ENCODE data around the gene ABLIM1.

ABLIM1 gene

DNA sequence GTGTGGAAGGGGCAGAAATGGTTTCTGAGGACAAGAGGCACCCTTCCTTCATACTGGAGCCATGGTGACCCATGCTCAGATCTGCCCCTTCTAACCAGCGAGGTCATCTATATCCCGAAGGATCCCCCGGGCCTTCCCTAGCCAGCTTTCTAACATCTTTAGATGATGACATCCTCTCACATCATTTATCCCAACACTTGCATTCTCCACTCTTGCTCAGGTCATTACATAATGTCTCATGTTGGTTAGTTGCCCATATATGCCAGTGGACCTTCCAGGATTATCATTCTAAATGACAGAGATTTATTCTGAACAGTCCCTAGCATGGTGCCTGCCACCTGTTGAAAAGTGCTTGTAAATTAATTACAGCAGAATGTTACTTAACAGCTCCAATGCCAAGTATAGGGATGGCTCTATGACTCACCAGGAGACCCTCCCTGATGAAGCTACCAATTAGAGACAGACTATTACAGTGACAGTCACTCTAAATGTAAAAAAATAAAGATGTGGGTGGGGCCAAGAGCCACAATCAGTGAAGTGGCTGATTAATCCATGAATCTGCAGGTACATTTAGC, 22.6 kb upstream of the ABLIM1 start (continued):
- TF ChIP-seq ZNF571 (tag by site-specific recombination; IDR thresholded peaks at IDR 0.05) = no peak
- TF ChIP-seq, protein P1, sequence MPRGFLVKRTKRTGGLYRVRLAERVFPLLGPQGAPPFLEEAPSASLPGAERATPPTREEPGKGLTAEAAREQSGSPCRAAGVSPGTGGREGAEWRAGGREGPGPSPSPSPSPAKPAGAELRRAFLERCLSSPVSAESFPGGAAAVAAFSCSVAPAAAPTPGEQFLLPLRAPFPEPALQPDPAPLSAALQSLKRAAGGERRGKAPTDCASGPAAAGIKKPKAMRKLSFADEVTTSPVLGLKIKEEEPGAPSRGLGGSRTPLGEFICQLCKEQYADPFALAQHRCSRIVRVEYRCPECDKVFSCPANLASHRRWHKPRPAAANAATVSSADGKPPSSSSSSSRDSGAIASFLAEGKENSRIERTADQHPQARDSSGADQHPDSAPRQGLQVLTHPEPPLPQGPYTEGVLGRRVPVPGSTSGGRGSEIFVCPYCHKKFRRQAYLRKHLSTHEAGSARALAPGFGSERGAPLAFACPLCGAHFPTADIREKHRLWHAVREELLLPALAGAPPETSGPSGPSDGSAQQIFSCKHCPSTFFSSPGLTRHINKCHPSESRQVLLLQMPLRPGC (tag by site-specific recombination; IDR thresholded peaks at IDR 0.05) = no peak
- no peak for TF ChIP-seq ZNF274 (IDR thresholded peaks at IDR 0.05; ENCODE audit: low read length)
- TF ChIP-seq ZNF274 (tag by site-specific recombination; IDR thresholded peaks at IDR 0.05; ENCODE audit: borderline replicate concordance) = no peak
- TF ChIP-seq ZNF629 (tag by site-specific recombination; IDR thresholded peaks at IDR 0.05) = peak; percentile 77
- TF ChIP-seq ZNF777 (tag by site-specific recombination; IDR thresholded peaks at IDR 0.05; ENCODE audit: borderline replicate concordance) = no peak
- peak; percentile 40 for TF ChIP-seq OSR2 (tag by site-specific recombination; IDR thresholded peaks at IDR 0.05)
- TF ChIP-seq ZNF501 (tag by site-specific recombination; IDR thresholded peaks at IDR 0.05) = no peak
- TF ChIP-seq ZNF394 (tag by site-specific recombination; IDR thresholded peaks at IDR 0.05; ENCODE audit: borderline replicate concordance) = peak; percentile 30; the same call in 1 of the 2 replicates
- TF ChIP-seq ZNF140 (tag by site-specific recombination; IDR thresholded peaks at IDR 0.05) = no peak
- TF ChIP-seq IKZF3 (tag by site-specific recombination; IDR thresholded peaks at IDR 0.05) = no peak
- peak; percentile 96 for TF ChIP-seq SCRT2 (tag by site-specific recombination; IDR thresholded peaks at IDR 0.05)
- no peak for TF ChIP-seq ZNF280D (tag by site-specific recombination; IDR thresholded peaks at IDR 0.05)
- no peak for TF ChIP-seq ZNF221 (tag by site-specific recombination; IDR thresholded peaks at IDR 0.05; ENCODE audit: borderline replicate concordance)
- no peak for TF ChIP-seq ZNF514 (tag by site-specific recombination; IDR thresholded peaks at IDR 0.05)
- peak; percentile 25; the same call in 1 of the 2 replicates for TF ChIP-seq PRDM1 (tag by site-specific recombination; IDR thresholded peaks at IDR 0.05)
- peak; percentile 63 for TF ChIP-seq ZNF558 (tag by site-specific recombination; IDR thresholded peaks at IDR 0.05)
- no peak for TF ChIP-seq BCL11B (tag by site-specific recombination; IDR thresholded peaks at IDR 0.05; ENCODE audit: low read depth)
- TF ChIP-seq ZNF529 (tag by site-specific recombination; IDR thresholded peaks at IDR 0.05; ENCODE audit: insufficient replicate concordance) = no peak
- TF ChIP-seq PRDM6 (tag by site-specific recombination; IDR thresholded peaks at IDR 0.05) = 0 out of 2 replicates have a peak, but pooled peaks have one; percentile 22
- TF ChIP-seq ZNF302 (tag by site-specific recombination; IDR thresholded peaks at IDR 0.05; ENCODE audit: low read depth) = no peak
- no peak for TF ChIP-seq ZNF701 (tag by site-specific recombination; IDR thresholded peaks at IDR 0.05)
- TF ChIP-seq ZNF133 (tag by site-specific recombination; IDR thresholded peaks at IDR 0.05) = no peak
- peak; percentile 91 for TF ChIP-seq SP7 (tag by site-specific recombination; IDR thresholded peaks at IDR 0.05)
- TF ChIP-seq, protein P2, sequence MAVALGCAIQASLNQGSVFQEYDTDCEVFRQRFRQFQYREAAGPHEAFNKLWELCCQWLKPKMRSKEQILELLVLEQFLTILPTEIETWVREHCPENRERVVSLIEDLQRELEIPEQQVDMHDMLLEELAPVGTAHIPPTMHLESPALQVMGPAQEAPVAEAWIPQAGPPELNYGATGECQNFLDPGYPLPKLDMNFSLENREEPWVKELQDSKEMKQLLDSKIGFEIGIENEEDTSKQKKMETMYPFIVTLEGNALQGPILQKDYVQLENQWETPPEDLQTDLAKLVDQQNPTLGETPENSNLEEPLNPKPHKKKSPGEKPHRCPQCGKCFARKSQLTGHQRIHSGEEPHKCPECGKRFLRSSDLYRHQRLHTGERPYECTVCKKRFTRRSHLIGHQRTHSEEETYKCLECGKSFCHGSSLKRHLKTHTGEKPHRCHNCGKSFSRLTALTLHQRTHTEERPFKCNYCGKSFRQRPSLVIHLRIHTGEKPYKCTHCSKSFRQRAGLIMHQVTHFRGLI (tag by site-specific recombination; IDR thresholded peaks at IDR 0.05) = no peak
- TF ChIP-seq KLF9 (tag by site-specific recombination; IDR thresholded peaks at IDR 0.05; ENCODE audit: low read depth) = no peak
- no peak for TF ChIP-seq ZNF169 (tag by site-specific recombination; IDR thresholded peaks at IDR 0.05)
- no peak for TF ChIP-seq ZSCAN23 (tag by site-specific recombination; IDR thresholded peaks at IDR 0.05)
- TF ChIP-seq ZNF488 (tag by site-specific recombination; IDR thresholded peaks at IDR 0.05) = no peak
- no peak for TF ChIP-seq EGR2 (tag by site-specific recombination; IDR thresholded peaks at IDR 0.05; ENCODE audit: low read depth)
- TF ChIP-seq ZBTB17 (tag by site-specific recombination; IDR thresholded peaks at IDR 0.05) = no peak
- no peak for TF ChIP-seq HOXC10 (CRISPR knock-in tag; IDR thresholded peaks at IDR 0.05)
